ENCODE results near the gene ECSIT. TPM values are rescaled to one million over a fixed set of nuclear protein-coding genes. Genes with fewer than 3 reads are reported as not detected.
A peak's percentile ranks its signal among the peaks of the same experiment; 100 is the strongest.

Gene ECSIT
- total and polyA plus RNA-seq, 4 donors: 31.7 to 58.8 (median 40.4) TPM

- TF ChIP-seq CTCF (IDR thresholded peaks at IDR 0.05; ENCODE audit: control extremely low read depth, extremely low read depth): no peak
- Histone ChIP-seq H3K9me3 (ENCODE audit: control insufficient read depth in 4 of 4, insufficient read depth in 3 of 4, low read length in 3 of 4) (no peaks in the 10 kb centered on the region), H3K27me3 (ENCODE audit: control insufficient read depth in 3 of 3, insufficient read depth in 3 of 3, low read length in 2 of 3) (no peaks in the 10 kb centered on the region), H3K4me1 (ENCODE audit: control insufficient read depth in 5 of 5, insufficient read depth in 5 of 5, low read length in 5 of 5) (peaks cover 0 to 7% (median 0%) of the 10 kb centered on the region in 5 donors), H3K27ac (ENCODE audit: low read depth in 1 of 2, low read length in 1 of 2) (peak within 1 kb of the TSS; percentile 94 to 96), H3K4me3 (peak within 1 kb of the TSS; percentile 89), H3K9ac (ENCODE audit: insufficient read depth in 1 of 2, low read length in 2 of 2) (peak within 1 kb of the TSS; percentile 17 to 76), H3K36me3 (ENCODE audit: control insufficient read depth in 4 of 4, insufficient read depth in 4 of 4, low read length in 4 of 4) (peaks cover 0 to 6% (median 0%) of the 10 kb centered on the region in 4 donors)
- peak; percentile 86 for ATAC-seq (ENCODE audit: insufficient read depth, low FRiP score)
- WGBS, 2 donors: 0 to 1% methylated on average over 59 to 65 of the region's 65 CpGs
- DNase-seq: peak; percentile 98
Observed at GRCh38 chr19:11505504-11506100, 23.3 kb downstream of the ECSIT start, which contains the start of gene ZNF653. Gene ZNF653, minus strand, starts transcription at chr19:11505839. Its CDS starts 53 bp downstream, at chr19:11505786.

GRCh38 chr19:11505032-11505503 is 23.9 kb downstream of the ECSIT start:
- Histone ChIP-seq H3K4me1 (ENCODE audit: control insufficient read depth in 5 of 5, insufficient read depth in 5 of 5, low read length in 5 of 5) (peaks cover 0 to 7% (median 0%) of the 10 kb centered on the region in 5 donors), H3K4me3 (peak overlapping the region; percentile 89), H3K27me3 (ENCODE audit: control insufficient read depth in 3 of 3, insufficient read depth in 3 of 3, low read length in 2 of 3) (no peaks in the 10 kb centered on the region), H3K9me3 (ENCODE audit: control insufficient read depth in 4 of 4, insufficient read depth in 3 of 4, low read length in 3 of 4) (no peaks in the 10 kb centered on the region), H3K27ac (ENCODE audit: low read depth in 1 of 2, low read length in 1 of 2) (peak overlapping the region; percentile 94 to 96), H3K9ac (ENCODE audit: insufficient read depth in 1 of 2, low read length in 2 of 2) (peak overlapping the region in 1 of 2 donors; percentile 76), H3K36me3 (ENCODE audit: control insufficient read depth in 4 of 4, insufficient read depth in 4 of 4, low read length in 4 of 4) (peaks cover 0 to 6% (median 0%) of the 10 kb centered on the region in 4 donors)
- peak; percentile 93 for ATAC-seq (ENCODE audit: insufficient read depth, low FRiP score)
- WGBS, 2 donors: 1% methylated on average over 24 to 33 of the region's 33 CpGs
- no peak for TF ChIP-seq CTCF (IDR thresholded peaks at IDR 0.05; ENCODE audit: control extremely low read depth, extremely low read depth)
- DNase-seq: peak; percentile 95 to 96 (median 96)

- WGBS, 2 donors: 49 to 52% methylated on average over 7 of the region's 7 CpGs
- peak overlapping the region in 1 of 2 donors; percentile 76 for H3K9ac ChIP-seq (ENCODE audit: insufficient read depth in 1 of 2, low read length in 2 of 2)
- H3K36me3 ChIP-seq (ENCODE audit: control insufficient read depth in 4 of 4, insufficient read depth in 4 of 4, low read length in 4 of 4): peaks cover 0 to 6% (median 0%) of the 10 kb centered on the region in 4 donors
- no peaks in the 10 kb centered on the region for H3K27me3 ChIP-seq (ENCODE audit: control insufficient read depth in 3 of 3, insufficient read depth in 3 of 3, low read length in 2 of 3)
- ATAC-seq (ENCODE audit: insufficient read depth, low FRiP score) (no peak), DNase-seq (no peak)
- H3K4me1 ChIP-seq (ENCODE audit: control insufficient read depth in 5 of 5, insufficient read depth in 5 of 5, low read length in 5 of 5): peaks cover 0 to 7% (median 0%) of the 10 kb centered on the region in 5 donors
- H3K4me3 ChIP-seq: peak overlapping the region; percentile 12
- H3K27ac ChIP-seq (ENCODE audit: low read depth in 1 of 2, low read length in 1 of 2): peak overlapping the region; percentile 70 to 77
- H3K9me3 ChIP-seq (ENCODE audit: control insufficient read depth in 4 of 4, insufficient read depth in 3 of 4, low read length in 3 of 4): no peaks in the 10 kb centered on the region
- TF ChIP-seq CTCF (IDR thresholded peaks at IDR 0.05; ENCODE audit: control extremely low read depth, extremely low read depth): no peak
Observed at GRCh38 chr19:11504502-11505031, 24.4 kb downstream of the ECSIT start.
